RWPE2 (cell line): ENCODE data around the gene MRPL49.
"Not testable (repeated sequence)": the region's sequence is repeated elsewhere in the genome, so short reads cannot be mapped to it uniquely, and the experiment has no call there.

Source experiments
- ATAC-seq: fragments of 200-7000 bp; cut with Tn5 transposase; 3 replicates; pipeline ENCODE4 v1.9.1; 2021; ENCODE audit warnings: low read depth
- DNase-seq: peaks from one replicate; pipeline ENCODE4 v3.0.0-alpha.2; 2020; ENCODE audit warnings: low spot score
- H3K27ac ChIP-seq: fragments of 450-650 bp; 2 replicates; pipeline ENCODE4 v1.5.1; 2017; ENCODE audit warnings: mild to moderate bottlenecking; ENCODE audit not compliant: poor library complexity, severe bottlenecking
- H3K27me3 ChIP-seq: fragments of 250-450 bp; sonication (Bioruptor Pico); 2 replicates; pipeline ENCODE4 v1.5.1; 2021; ENCODE audit warnings: mild to moderate bottlenecking, moderate library complexity; ENCODE audit not compliant: insufficient read depth, poor library complexity, severe bottlenecking
- H3K36me3 ChIP-seq: fragments of 250-450 bp; sonication (Bioruptor Pico); 2 replicates; pipeline ENCODE4 v1.5.1; 2020; ENCODE audit warnings: low read depth, mild to moderate bottlenecking, moderate library complexity
- H3K4me1 ChIP-seq: fragments of 250-450 bp; sonication (Bioruptor Pico); 2 replicates; pipeline ENCODE4 v1.5.1; 2021; ENCODE audit warnings: mild to moderate bottlenecking, moderate library complexity; ENCODE audit not compliant: insufficient read depth, poor library complexity, severe bottlenecking
- H3K4me3 ChIP-seq: fragments of 250-450 bp; sonication (Bioruptor Pico); 2 replicates; pipeline ENCODE4 v1.5.1; 2021; ENCODE audit warnings: mild to moderate bottlenecking, moderate library complexity; ENCODE audit not compliant: severe bottlenecking
- H3K9me3 ChIP-seq: fragments of 250-450 bp; sonication (Bioruptor Pico); 2 replicates; pipeline ENCODE4 v1.5.1; 2021; ENCODE audit warnings: mild to moderate bottlenecking, moderate library complexity; ENCODE audit not compliant: severe bottlenecking
- TF ChIP-seq, protein P1 (sequence below): fragments of 450-650 bp; IDR thresholded peaks from one replicate; pipeline ENCODE4 v1.5.1; 2017; ENCODE audit warnings: mild to moderate bottlenecking, moderate library complexity; ENCODE audit not compliant: poor library complexity, severe bottlenecking

Gene MRPL49

GRCh38 chr11:65169164-65169641 is 47.1 kb downstream of the MRPL49 start:
- TF ChIP-seq, protein P1, sequence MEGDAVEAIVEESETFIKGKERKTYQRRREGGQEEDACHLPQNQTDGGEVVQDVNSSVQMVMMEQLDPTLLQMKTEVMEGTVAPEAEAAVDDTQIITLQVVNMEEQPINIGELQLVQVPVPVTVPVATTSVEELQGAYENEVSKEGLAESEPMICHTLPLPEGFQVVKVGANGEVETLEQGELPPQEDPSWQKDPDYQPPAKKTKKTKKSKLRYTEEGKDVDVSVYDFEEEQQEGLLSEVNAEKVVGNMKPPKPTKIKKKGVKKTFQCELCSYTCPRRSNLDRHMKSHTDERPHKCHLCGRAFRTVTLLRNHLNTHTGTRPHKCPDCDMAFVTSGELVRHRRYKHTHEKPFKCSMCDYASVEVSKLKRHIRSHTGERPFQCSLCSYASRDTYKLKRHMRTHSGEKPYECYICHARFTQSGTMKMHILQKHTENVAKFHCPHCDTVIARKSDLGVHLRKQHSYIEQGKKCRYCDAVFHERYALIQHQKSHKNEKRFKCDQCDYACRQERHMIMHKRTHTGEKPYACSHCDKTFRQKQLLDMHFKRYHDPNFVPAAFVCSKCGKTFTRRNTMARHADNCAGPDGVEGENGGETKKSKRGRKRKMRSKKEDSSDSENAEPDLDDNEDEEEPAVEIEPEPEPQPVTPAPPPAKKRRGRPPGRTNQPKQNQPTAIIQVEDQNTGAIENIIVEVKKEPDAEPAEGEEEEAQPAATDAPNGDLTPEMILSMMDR: no peak

GRCh38 chr11:65170058-65170534 is 48.0 kb downstream of the MRPL49 start, which contains the start of gene SPDYC:
Gene SPDYC (plus strand): TSS chr11:65170233. CDS start chr11:65171358, 1,125 bp downstream.
- Histone ChIP-seq H3K36me3 (no peaks in the 10 kb centered on the region), H3K27me3 (no peaks in the 10 kb centered on the region), H3K27ac (no peak within 1 kb of the TSS), H3K4me1 (no peaks in the 10 kb centered on the region), H3K4me3 (no peak within 1 kb of the TSS), H3K9me3 (no peaks in the 10 kb centered on the region)
- DNase-seq (no peak), ATAC-seq (no peak)
- TF ChIP-seq, protein P1: no peak

More at GRCh38 chr11:65169164-65169641, 47.1 kb downstream of the MRPL49 start:
- Histone ChIP-seq H3K4me1 (no peaks in the 10 kb centered on the region), H3K9me3 (no peaks in the 10 kb centered on the region), H3K36me3 (no peaks in the 10 kb centered on the region), H3K4me3 (no peak overlapping the region), H3K27ac (no peak overlapping the region), H3K27me3 (no peaks in the 10 kb centered on the region)
- no peak for ATAC-seq
- DNase-seq: no peak

DNA sequence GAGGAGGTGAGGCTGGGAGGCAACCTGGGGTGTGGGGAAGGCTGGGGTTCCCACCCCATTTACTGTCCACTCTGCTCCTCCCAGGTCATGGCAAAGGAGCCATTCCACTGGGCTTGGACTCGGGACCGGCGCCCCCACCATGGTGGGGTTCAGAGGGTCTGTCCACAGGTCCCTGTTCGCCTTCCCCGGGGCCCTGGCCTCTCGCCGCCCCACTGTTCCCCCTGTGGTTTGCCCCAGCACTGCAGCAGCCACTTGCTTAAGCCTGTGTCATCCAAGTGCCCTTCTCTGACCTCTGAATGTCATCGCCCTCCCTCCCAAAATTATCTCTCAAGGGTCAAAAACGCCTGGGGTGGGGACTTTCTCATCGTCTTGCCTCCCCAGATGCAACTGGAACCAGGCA is 50.5 kb downstream of the MRPL49 start:
- H3K4me1 ChIP-seq: no peaks in the 10 kb centered on the region
- no peak overlapping the region for H3K4me3 ChIP-seq
- DNase-seq (no peak), ATAC-seq (no peak)
- TF ChIP-seq, protein P1: no peak
- H3K27me3 ChIP-seq: no peaks in the 10 kb centered on the region
- H3K36me3 ChIP-seq: no peaks in the 10 kb centered on the region
- no peak overlapping the region for H3K27ac ChIP-seq
- no peaks in the 10 kb centered on the region for H3K9me3 ChIP-seq

- H3K27ac ChIP-seq, H3K36me3 ChIP-seq, DNase-seq, ATAC-seq, H3K4me3 ChIP-seq, H3K27me3 ChIP-seq, H3K4me1 ChIP-seq, H3K9me3 ChIP-seq: not testable (repeated sequence)
These were observed 52.5 kb downstream of the MRPL49 start for GRCh38 chr11:65174571-65175010.
